IMR-90 (cell line): ENCODE data around the gene GCM1. TPM values are rescaled to one million over a fixed set of nuclear protein-coding genes. Genes with fewer than 3 reads are reported as not detected.

Source experiments
- ATAC-seq: fragments of 200-7000 bp; cut with Tn5 transposase; 2 replicates; pipeline ENCODE4 v1.9.1; 2020; ENCODE audit warnings: low read depth, mild to moderate bottlenecking, moderate library complexity
- BruUV-seq: library from RNA; stranded (reverse); fragments of 400-500 nt; replicated peaks from 2 replicates; lab custom pipeline; 2021; lab: Mats Ljungman, UMichigan
- CTCF ChIA-PET: fragments of 300-600 bp; formaldehyde crosslinking; extraction: SDS; loops from one replicate; lab custom pipeline; 2021; ENCODE audit warnings: antibody characterized with exemption; lab: Yijun Ruan, JAX
- POLR2A ChIA-PET: fragments of 300-600 bp; sonication (Branson Sonifier 250); formaldehyde crosslinking; loops from one replicate; lab custom pipeline; 2022; ENCODE audit warnings: antibody characterized with exemption; ENCODE audit not compliant: unreplicated experiment; lab: Charles Lee
- DNase-seq: peaks from one replicate; pipeline ENCODE4 v3.0.0; 2013
- H2AFZ ChIP-seq: replicated peaks from 2 replicates; pipeline ENCODE3; 2013; ENCODE audit warnings: low read length, mild to moderate bottlenecking; ENCODE audit not compliant: poor library complexity
- H2AK5ac ChIP-seq: 2 replicates; pipeline ENCODE4 v1.6.1; 2013; ENCODE audit warnings: low read depth, low read length, inconsistent platforms
- H2AK9ac ChIP-seq: replicated peaks from 2 replicates; pipeline ENCODE3; 2013; ENCODE audit warnings: mild to moderate bottlenecking, low read depth, low read length, moderate library complexity; ENCODE audit not compliant: poor library complexity
- H2BK120ac ChIP-seq: 2 replicates; pipeline ENCODE4 v1.6.1; 2013; ENCODE audit warnings: low read depth, low read length, inconsistent platforms
- H2BK15ac ChIP-seq: 3 replicates; pipeline ENCODE4 v1.6.1; 2013; ENCODE audit warnings: low read depth, low read length, inconsistent platforms
- H2BK20ac ChIP-seq: 2 replicates; pipeline ENCODE4 v1.6.1; 2013; ENCODE audit warnings: low read depth, mild to moderate bottlenecking, inconsistent platforms, low read length, moderate library complexity
- H2BK5ac ChIP-seq: 2 replicates; pipeline ENCODE4 v1.6.1; 2013; ENCODE audit warnings: mild to moderate bottlenecking, low read depth, low read length, inconsistent platforms; ENCODE audit not compliant: poor library complexity, severe bottlenecking
- H3K14ac ChIP-seq: replicated peaks from 2 replicates; pipeline ENCODE4 v1.6.1; 2013; ENCODE audit warnings: low read depth, low read length, inconsistent platforms
- H3K18ac ChIP-seq: 2 replicates; pipeline ENCODE4 v1.6.1; 2013; ENCODE audit warnings: low read depth, low read length, control low read depth
- H3K23ac ChIP-seq: 2 replicates; pipeline ENCODE4 v1.6.1; 2013; ENCODE audit warnings: low read depth, low read length, inconsistent platforms
- H3K27ac ChIP-seq: 2 replicates; pipeline ENCODE4 v1.5.1; 2013; ENCODE audit warnings: mild to moderate bottlenecking, control low read depth, low read length; ENCODE audit not compliant: insufficient read depth
- H3K27me3 ChIP-seq: 2 replicates; pipeline ENCODE4 v1.6.1; 2013; ENCODE audit warnings: low read length; ENCODE audit not compliant: control insufficient read depth, insufficient read depth
- H3K36me3 ChIP-seq: 2 replicates; pipeline ENCODE4 v1.6.1; 2013; ENCODE audit warnings: low read length, mixed read lengths; ENCODE audit not compliant: control insufficient read depth, insufficient read depth
- H3K4ac ChIP-seq: 2 replicates; pipeline ENCODE4 v1.6.1; 2013; ENCODE audit warnings: low read depth, low read length, inconsistent platforms
- H3K4me1 ChIP-seq: 2 replicates; pipeline ENCODE4 v1.6.1; 2013; ENCODE audit warnings: low read length, mixed read lengths; ENCODE audit not compliant: control insufficient read depth, insufficient read depth
- H3K4me2 ChIP-seq: 2 replicates; pipeline ENCODE4 v1.6.1; 2013; ENCODE audit warnings: low read depth, mild to moderate bottlenecking, control low read depth, low read length, moderate library complexity
- H3K4me3 ChIP-seq: 2 replicates; pipeline ENCODE4 v1.5.1; 2013; ENCODE audit warnings: low read depth, mild to moderate bottlenecking, control low read depth, low read length, moderate library complexity; ENCODE audit not compliant: insufficient read depth
- H3K56ac ChIP-seq: 2 replicates; pipeline ENCODE4 v1.6.1; 2013; ENCODE audit warnings: low read length, inconsistent platforms; ENCODE audit not compliant: insufficient read depth; ENCODE audit errors: extremely low read depth
- H3K79me1 ChIP-seq, 2 experiments: 2 replicates each; pipeline ENCODE4 v1.6.1; 2013; ENCODE audit warnings: low read length in 2 of 2, inconsistent platforms in 1 of 2, low read depth in 1 of 2
- H3K9ac ChIP-seq: 2 replicates; pipeline ENCODE4 v1.6.1; 2013; ENCODE audit warnings: low read depth, low read length, control low read depth
- H3K9me1 ChIP-seq: 2 replicates; pipeline ENCODE4 v1.6.1; 2013; ENCODE audit warnings: low read length, inconsistent platforms; ENCODE audit not compliant: insufficient read depth
- H3K9me3 ChIP-seq: 2 replicates; pipeline ENCODE4 v1.6.1; 2013; ENCODE audit warnings: low read length; ENCODE audit not compliant: control insufficient read depth, insufficient read depth
- H4K20me1 ChIP-seq: 2 replicates; pipeline ENCODE4 v1.6.1; 2013; ENCODE audit warnings: low read length, inconsistent platforms; ENCODE audit not compliant: insufficient read depth
- H4K5ac ChIP-seq: 2 replicates; pipeline ENCODE4 v1.6.1; 2013; ENCODE audit warnings: mild to moderate bottlenecking, low read depth, low read length, control low read depth
- H4K8ac ChIP-seq, 2 experiments: 2 replicates each; pipeline ENCODE4 v1.6.1; 2013; ENCODE audit warnings: low read depth in 2 of 2, low read length in 2 of 2, control low read depth in 1 of 2, inconsistent platforms in 1 of 2
- H4K91ac ChIP-seq: 2 replicates; pipeline ENCODE4 v1.6.1; 2013; ENCODE audit warnings: low read depth, low read length, inconsistent platforms; ENCODE audit not compliant: insufficient read depth
- CTCF ChIP-seq: conservative IDR thresholded peaks from 2 replicates; pipeline ENCODE4 v1.5.1; 2012; ENCODE audit warnings: mild to moderate bottlenecking, low read depth, low read length, improper control_type of control experiment
- USF2 ChIP-seq: fragments of 150-350 bp; IDR thresholded peaks from 2 replicates; pipeline ENCODE4 v1.6.1; 2017; ENCODE audit warnings: mild to moderate bottlenecking, antibody characterized with exemption, low read length, low read depth
- WGBS, 2 experiments: methylation state at CpG; one replicate each; pipeline versions ENCODE4 v1.1.5 to v1.1.7; 2013; ENCODE audit warnings: missing lambda C conversion rate in 2 of 2; ENCODE audit not compliant: insufficient read length in 1 of 2; ENCODE audit errors: extremely low coverage in 2 of 2; 5-methylcytosine and 5-hydroxymethylcytosine counted together
- dilution Hi-C: fragments of 300-500 bp; cut with HindIII; formaldehyde crosslinking; loops from one replicate; pipeline ENCODE4 v1.14.3; 2018; ENCODE audit warnings: low sequenced_read_pairs; ENCODE audit not compliant: unreplicated experiment
- in situ Hi-C: fragments of 300-500 bp; cut with MboI; formaldehyde crosslinking; loops from 3 replicates; pipeline ENCODE4 v1.14.3; 2019; ENCODE audit warnings: low sequenced_read_pairs, inconsistent platforms, mixed read lengths
- intact Hi-C: fragments of 100-400 bp; cut with micrococcal nuclease; formaldehyde crosslinking; loops from 2 replicates; pipeline ENCODE4 v1.10.0; 2022
- polyA plus RNA-seq, 3 experiments: library from polyadenylated mRNA; depleted of rRNA; stranded (reverse); fragments of >200 nt; gene quantifications; 2 replicates each; pipeline ENCODE4 v1.2.3, GENCODE V29; 2012; ENCODE audit warnings: low replicate concordance in 1 of 3
- total RNA-seq: library from RNA; depleted of rRNA; stranded (reverse); fragments of >200 nt; gene quantifications from 2 replicates; pipeline ENCODE4 v1.2.3, GENCODE V29; 2012

GCM1 gene
- total and polyA plus RNA-seq, 2 of the 4 experiments (the other 2 are of a cell fraction) = not detected

- Histone ChIP-seq H2AK9ac (no peak overlapping the region), H4K8ac (no peak overlapping the region), H2BK5ac (no peak overlapping the region), H3K18ac (no peak overlapping the region), H3K14ac (no peak overlapping the region), H3K4me1 (no peaks in the 10 kb centered on the region), H3K56ac (no peak overlapping the region), H3K79me1 (no peaks in the 10 kb centered on the region), H2BK15ac (no peak overlapping the region), H3K23ac (no peak overlapping the region), H2AFZ (no peak overlapping the region), H3K4ac (no peak overlapping the region), H2BK20ac (no peak overlapping the region), H3K4me2 (no peak overlapping the region), H2BK120ac (no peak overlapping the region), H4K91ac (no peak overlapping the region), H3K9ac (no peak overlapping the region), H4K20me1 (no peaks in the 10 kb centered on the region), H3K36me3 (no peaks in the 10 kb centered on the region), H3K9me3 (no peaks in the 10 kb centered on the region), H2AK5ac (no peak overlapping the region), H3K27me3 (peaks cover 3% of the 10 kb centered on the region; the same call in 1 of the 2 replicates), H3K27ac (no peak overlapping the region), H3K9me1 (no peaks in the 10 kb centered on the region), H4K5ac (no peak overlapping the region), H3K4me3 (no peak overlapping the region)
- intact Hi-C loops = no loop called here
- DNase-seq (no peak), ATAC-seq (no peak)
- ChIA-PET CTCF (interaction anchor here (1.0 kb wide), 1 partner anchor 10 kb away, joined by 3 read pairs; no protein-coding TSS in a partner anchor), POLR2A (no interaction called here)
- no TSS peak for BruUV-seq
- 0 out of 2 replicates have a peak, but pooled peaks have one; percentile 11 for TF ChIP-seq CTCF
- TF ChIP-seq USF2 = no peak
- no CpG with 5 or more reads among the region's 3 CpGs for WGBS, 2 experiments
- dilution Hi-C loops = no loop called here
- in situ Hi-C loops = loop anchor here (25.0 kb wide), 1 partner anchor 511 kb away; the partner anchor contains the start of gene KLHL31
These were observed 3.0 kb upstream of the GCM1 start for GRCh38 chr6:53151676-53152075.
